DOHH2 (cell line): ENCODE results near the gene DGKB.

ENCODE experiments used
- H3F3A ChIP-seq: fragments of 200-600 bp; sonication (generic), shearing (Covaris generic); 2 replicates; pipeline ENCODE4 v1.6.0; 2016; ENCODE audit warnings: antibody characterized with exemption, mild to moderate bottlenecking; ENCODE audit not compliant: control insufficient read depth, insufficient read depth
- H3K27ac ChIP-seq: fragments of 200-600 bp; sonication (generic); 2 replicates; pipeline ENCODE4 v1.5.1; 2014; ENCODE audit warnings: low read depth, mild to moderate bottlenecking, low read length, moderate library complexity
- H3K27me3 ChIP-seq: fragments of 200-600 bp; sonication (generic); 2 replicates; pipeline ENCODE4 v1.6.1; 2014; ENCODE audit warnings: mild to moderate bottlenecking, low read length, mixed read lengths; ENCODE audit not compliant: control insufficient read depth
- H3K36me3 ChIP-seq: fragments of 200-600 bp; sonication (generic); 2 replicates; pipeline ENCODE4 v1.6.1; 2014; ENCODE audit warnings: mild to moderate bottlenecking, low read length, moderate library complexity, mixed read lengths; ENCODE audit not compliant: control insufficient read depth
- H3K4me1 ChIP-seq: fragments of 200-600 bp; sonication (generic); 2 replicates; pipeline ENCODE4 v1.6.1; 2014; ENCODE audit warnings: mild to moderate bottlenecking, low read length, mixed read lengths; ENCODE audit not compliant: control insufficient read depth
- H3K4me2 ChIP-seq: fragments of 200-600 bp; sonication (generic); 2 replicates; pipeline ENCODE4 v1.6.0; 2014; ENCODE audit warnings: mild to moderate bottlenecking, low read length, moderate library complexity
- H3K4me3 ChIP-seq: fragments of 200-600 bp; sonication (generic); 2 replicates; pipeline ENCODE4 v1.5.1; 2014; ENCODE audit warnings: mild to moderate bottlenecking, low read length, mixed read lengths
- H3K79me2 ChIP-seq: fragments of 200-600 bp; sonication (generic); 2 replicates; pipeline ENCODE4 v1.6.1; 2014; ENCODE audit warnings: mild to moderate bottlenecking, low read length, mixed read lengths; ENCODE audit not compliant: control insufficient read depth
- H3K9me2 ChIP-seq: fragments of 200-600 bp; sonication (generic); replicated peaks from 2 replicates; pipeline ENCODE4 v1.6.1; 2014; ENCODE audit warnings: mild to moderate bottlenecking, low read length, mixed read lengths; ENCODE audit not compliant: control insufficient read depth
- H3K9me3 ChIP-seq: fragments of 200-600 bp; sonication (generic); 2 replicates; pipeline ENCODE4 v1.6.1; 2014; ENCODE audit warnings: antibody characterized with exemption, low read length, mixed read lengths; ENCODE audit not compliant: control insufficient read depth, insufficient read depth
- H4K20me1 ChIP-seq: fragments of 200-600 bp; sonication (generic); 2 replicates; pipeline ENCODE4 v1.6.0; 2014; ENCODE audit warnings: low read depth, mild to moderate bottlenecking, antibody characterized with exemption, low read length, moderate library complexity; ENCODE audit not compliant: control insufficient read depth, insufficient read depth
- CTCF ChIP-seq: fragments of 200-600 bp; sonication (generic); IDR thresholded peaks from one replicate; pipeline ENCODE4 v1.5.1; 2014; ENCODE audit warnings: antibody characterized with exemption, mild to moderate bottlenecking, low read depth, low read length; ENCODE audit not compliant: poor library complexity, severe bottlenecking
- EZH2phosphoT487 ChIP-seq: fragments of 200-600 bp; sonication (generic); IDR thresholded peaks from 2 replicates; pipeline ENCODE4 v1.6.1; 2017; ENCODE audit warnings: borderline replicate concordance, mild to moderate bottlenecking, antibody characterized with exemption, low read length, moderate library complexity, mixed read lengths

DGKB gene

GRCh38 chr7:14449291-14449690 lies 453.3 kb downstream of the DGKB start:
- H3F3A ChIP-seq, result no peaks in the 10 kb centered on the region
- TF ChIP-seq CTCF (no peak), EZH2phosphoT487 (no peak)
- H3K79me2 ChIP-seq, result no peaks in the 10 kb centered on the region
- no peaks in the 10 kb centered on the region for H3K36me3 ChIP-seq
- no peak overlapping the region for H3K4me2 ChIP-seq
- H4K20me1 ChIP-seq, result no peaks in the 10 kb centered on the region
- H3K9me2 ChIP-seq, result no peaks in the 10 kb centered on the region
- no peak overlapping the region for H3K27ac ChIP-seq
- H3K27me3 ChIP-seq, result no peaks in the 10 kb centered on the region
- H3K9me3 ChIP-seq, result peaks cover 4% of the 10 kb centered on the region; the same call in 1 of the 2 replicates
- H3K4me3 ChIP-seq, result no peak overlapping the region
- no peaks in the 10 kb centered on the region for H3K4me1 ChIP-seq

GRCh38 chr7:14446829-14447228 lies 455.7 kb downstream of the DGKB start:
- H3K27me3 ChIP-seq, result no peaks in the 10 kb centered on the region
- H3K9me3 ChIP-seq, result peaks cover 4% of the 10 kb centered on the region; the same call in 1 of the 2 replicates
- H3K4me1 ChIP-seq, result no peaks in the 10 kb centered on the region
- H3K4me2 ChIP-seq, result no peak overlapping the region
- H4K20me1 ChIP-seq, result no peaks in the 10 kb centered on the region
- no peak for TF ChIP-seq EZH2phosphoT487
- TF ChIP-seq CTCF, result no peak
- H3F3A ChIP-seq, result no peaks in the 10 kb centered on the region
- no peak overlapping the region for H3K4me3 ChIP-seq
- no peaks in the 10 kb centered on the region for H3K36me3 ChIP-seq
- no peaks in the 10 kb centered on the region for H3K79me2 ChIP-seq
- H3K27ac ChIP-seq, result no peak overlapping the region
- no peaks in the 10 kb centered on the region for H3K9me2 ChIP-seq

GRCh38 chr7:14446219-14446618 lies 456.3 kb downstream of the DGKB start:
- Histone ChIP-seq H3K27ac (no peak overlapping the region), H3K4me2 (no peak overlapping the region), H4K20me1 (no peaks in the 10 kb centered on the region), H3F3A (no peaks in the 10 kb centered on the region), H3K4me1 (no peaks in the 10 kb centered on the region), H3K27me3 (no peaks in the 10 kb centered on the region), H3K4me3 (no peak overlapping the region), H3K9me3 (peaks cover 4% of the 10 kb centered on the region; the same call in 1 of the 2 replicates), H3K36me3 (no peaks in the 10 kb centered on the region), H3K9me2 (no peaks in the 10 kb centered on the region), H3K79me2 (no peaks in the 10 kb centered on the region)
- no peak for TF ChIP-seq EZH2phosphoT487
- no peak for TF ChIP-seq CTCF

- H3K27me3 ChIP-seq, result no peaks in the 10 kb centered on the region
- H3K27ac ChIP-seq, result no peak overlapping the region
- H3K79me2 ChIP-seq, result no peaks in the 10 kb centered on the region
- no peak for TF ChIP-seq EZH2phosphoT487
- TF ChIP-seq CTCF, result no peak
- H3F3A ChIP-seq, result no peaks in the 10 kb centered on the region
- H3K9me3 ChIP-seq, result no peaks in the 10 kb centered on the region
- no peak overlapping the region for H3K4me2 ChIP-seq
- H3K9me2 ChIP-seq, result no peaks in the 10 kb centered on the region
- H4K20me1 ChIP-seq, result no peaks in the 10 kb centered on the region
- no peaks in the 10 kb centered on the region for H3K36me3 ChIP-seq
- no peak overlapping the region for H3K4me3 ChIP-seq
- no peaks in the 10 kb centered on the region for H3K4me1 ChIP-seq
Observed at GRCh38 chr7:14438366-14438765, 464.2 kb downstream of the DGKB start.
